Neural cell (in vitro differentiated cells): Measurements from ENCODE around the gene SSBP2. TPM values are rescaled to one million over a fixed set of nuclear protein-coding genes. Genes with fewer than 3 reads are reported as not detected.

Experiments used
- H2AFZ ChIP-seq: fragments of 200-600, 300-800 bp; sonication (generic), shearing (Covaris generic); 2 replicates; pipeline ENCODE4 v1.6.0; 2014; ENCODE audit warnings: low read depth, mild to moderate bottlenecking, antibody characterized with exemption, low read length, moderate library complexity
- H3F3A ChIP-seq: fragments of 200-600 bp; shearing (Covaris generic); 2 replicates; pipeline ENCODE4 v1.6.1; 2016; ENCODE audit warnings: mild to moderate bottlenecking, moderate library complexity, mixed read lengths, antibody characterized with exemption, low read length; ENCODE audit not compliant: insufficient read depth, poor library complexity, severe bottlenecking
- H3K27ac ChIP-seq: fragments of 200-600, 300-800 bp; sonication (generic), shearing (Covaris generic); 2 replicates; pipeline ENCODE4 v1.5.1; 2014; ENCODE audit warnings: mild to moderate bottlenecking, low read length, moderate library complexity
- H3K27me3 ChIP-seq: fragments of 300-800, 200-600 bp; sonication (generic), shearing (Covaris generic); 2 replicates; pipeline ENCODE4 v1.6.0; 2014; ENCODE audit warnings: mild to moderate bottlenecking, low read depth, low read length, moderate library complexity; ENCODE audit not compliant: insufficient read depth
- H3K36me3 ChIP-seq: fragments of 300-800, 200-600 bp; sonication (generic), shearing (Covaris generic); 2 replicates; pipeline ENCODE4 v1.5.1; 2014; ENCODE audit warnings: mild to moderate bottlenecking, antibody characterized with exemption, low read length, moderate library complexity; ENCODE audit not compliant: insufficient read depth
- H3K4me2 ChIP-seq: fragments of 300-800, 200-600 bp; sonication (generic), shearing (Covaris generic); 2 replicates; pipeline ENCODE4 v1.6.0; 2014; ENCODE audit warnings: mild to moderate bottlenecking, low read length
- H3K4me3 ChIP-seq: fragments of 300-800, 200-600 bp; sonication (generic), shearing (Covaris generic); 2 replicates; pipeline ENCODE4 v1.5.1; 2014; ENCODE audit warnings: mild to moderate bottlenecking, low read length, moderate library complexity
- H3K79me2 ChIP-seq: fragments of 200-600 bp; shearing (Covaris generic); replicated peaks from 2 replicates; pipeline ENCODE4 v1.6.0; 2014; ENCODE audit warnings: mild to moderate bottlenecking, low read length, moderate library complexity; ENCODE audit not compliant: insufficient read depth
- H3K9ac ChIP-seq: fragments of 300-800, 200-600 bp; sonication (generic), shearing (Covaris generic); 2 replicates; pipeline ENCODE4 v1.6.1; 2016; ENCODE audit warnings: mild to moderate bottlenecking, low read length, mixed read lengths
- H3K9me2 ChIP-seq: fragments of 200-600 bp; shearing (Covaris generic); 2 replicates; pipeline ENCODE4 v1.6.1; 2016; ENCODE audit warnings: mild to moderate bottlenecking, low read length, mixed read lengths; ENCODE audit not compliant: insufficient read depth
- H3K9me3 ChIP-seq: fragments of 200-600, 300-800 bp; sonication (generic), shearing (Covaris generic); 2 replicates; pipeline ENCODE4 v1.6.1; 2016; ENCODE audit warnings: mild to moderate bottlenecking, mixed run types, low read length, moderate library complexity, mixed read lengths
- H4K20me1 ChIP-seq: fragments of 200-600 bp; shearing (Covaris generic); 2 replicates; pipeline ENCODE4 v1.6.1; 2016; ENCODE audit warnings: mild to moderate bottlenecking, mixed run types; ENCODE audit not compliant: insufficient read depth
- CTCF ChIP-seq: fragments of 450-650 bp; IDR thresholded peaks from 2 replicates; pipeline ENCODE4 v1.5.1; 2014; ENCODE audit warnings: antibody characterized with exemption, mild to moderate bottlenecking, moderate library complexity; ENCODE audit not compliant: poor library complexity, severe bottlenecking
- EP300 ChIP-seq: fragments of 450-650 bp; conservative IDR thresholded peaks from 2 replicates; pipeline ENCODE4 v1.6.1; 2014; ENCODE audit warnings: antibody characterized with exemption, mild to moderate bottlenecking, moderate library complexity; ENCODE audit not compliant: poor library complexity, severe bottlenecking
- EZH2 ChIP-seq: fragments of 200-600, 300-800 bp; shearing (Covaris generic), sonication (generic); IDR thresholded peaks from 2 replicates; pipeline ENCODE4 v1.6.1; 2014; ENCODE audit warnings: antibody characterized with exemption, low read length, borderline replicate concordance, mild to moderate bottlenecking; ENCODE audit not compliant: insufficient read depth, poor library complexity, severe bottlenecking
- MXI1 ChIP-seq: fragments of 450-650 bp; conservative IDR thresholded peaks from 2 replicates; pipeline ENCODE4 v1.6.1; 2014; ENCODE audit warnings: antibody characterized with exemption, mild to moderate bottlenecking; ENCODE audit not compliant: poor library complexity, severe bottlenecking
- POLR2AphosphoS5 ChIP-seq: IDR thresholded peaks from 2 replicates; pipeline ENCODE4 v1.6.1; 2012
- RAD21 ChIP-seq: fragments of 450-650 bp; conservative IDR thresholded peaks from 2 replicates; pipeline ENCODE4 v1.6.1; 2014; ENCODE audit warnings: antibody characterized with exemption, mild to moderate bottlenecking, moderate library complexity
- SMC3 ChIP-seq: fragments of 450-650 bp; conservative IDR thresholded peaks from 2 replicates; pipeline ENCODE4 v1.6.1; 2014; ENCODE audit warnings: antibody characterized with exemption, mild to moderate bottlenecking, moderate library complexity; ENCODE audit not compliant: poor library complexity
- TAF1 ChIP-seq: IDR thresholded peaks from 2 replicates; pipeline ENCODE4 v1.6.1; 2012; ENCODE audit warnings: low read depth
- polyA plus RNA-seq: library from polyadenylated mRNA; depleted of rRNA; stranded (reverse); fragments of >200 nt; gene quantifications from 2 replicates; pipeline ENCODE4 v1.2.3, GENCODE V29; 2014
- TF ChIP-seq, protein P1 (sequence below): IDR thresholded peaks from 2 replicates; pipeline ENCODE4 v1.6.1; 2012; ENCODE audit warnings: borderline replicate concordance

The SSBP2 gene
- polyA plus RNA-seq, 1 donor from 2014 or later: 128 TPM

DNA sequence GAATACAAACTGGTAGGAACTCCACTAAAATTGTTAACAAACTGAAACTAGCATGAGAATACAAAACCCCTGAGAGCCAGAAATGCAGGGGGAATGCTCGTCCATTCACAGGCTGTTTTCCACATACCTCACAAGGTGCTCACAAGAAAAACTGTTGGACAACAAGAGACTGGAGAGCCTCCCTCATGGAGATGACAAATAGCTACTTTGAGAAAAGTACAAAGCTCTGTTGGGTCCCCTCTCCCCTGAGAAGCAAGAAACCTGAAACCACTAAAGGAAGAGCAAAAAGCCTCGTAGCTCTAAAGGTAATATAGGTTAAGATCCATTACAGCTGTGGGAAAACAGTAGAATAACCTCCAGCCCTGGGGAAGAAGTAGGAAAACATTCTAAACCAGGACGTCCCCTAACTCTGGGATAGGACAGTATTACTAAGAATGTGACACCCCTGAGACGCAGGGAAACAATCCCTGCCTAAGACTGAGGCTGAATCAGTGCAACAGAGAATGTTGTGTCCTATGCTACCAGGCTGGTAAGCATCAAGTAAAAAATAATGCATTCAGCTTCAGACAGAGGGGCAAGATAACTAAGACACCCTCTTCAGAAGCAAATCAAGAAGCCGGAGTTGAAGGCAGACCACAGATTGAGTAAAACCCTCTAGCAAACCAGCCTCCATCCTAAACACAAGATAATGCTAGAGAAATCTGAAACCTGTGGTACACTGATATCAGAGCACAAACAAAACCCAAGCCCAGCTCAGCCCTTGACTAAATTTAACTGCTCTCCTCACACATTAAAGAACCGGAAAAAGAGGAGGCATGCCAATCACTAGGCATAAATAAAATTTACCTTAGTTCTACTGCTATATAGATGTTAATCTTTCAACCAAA, 160.2 kb downstream of the SSBP2 start:
- H4K20me1 ChIP-seq: no peaks in the 10 kb centered on the region
- no peaks in the 10 kb centered on the region for H3K9me3 ChIP-seq
- H2AFZ ChIP-seq: no peak overlapping the region
- H3K9ac ChIP-seq: no peak overlapping the region
- no peak overlapping the region for H3K27ac ChIP-seq
- H3K9me2 ChIP-seq: no peaks in the 10 kb centered on the region
- no peaks in the 10 kb centered on the region for H3K27me3 ChIP-seq
- TF ChIP-seq SMC3 (no peak), CTCF (no peak), EP300 (no peak), RAD21 (no peak), TAF1 (no peak), POLR2AphosphoS5 (no peak), MXI1 (no peak), EZH2 (no peak)
- TF ChIP-seq, protein P1, sequence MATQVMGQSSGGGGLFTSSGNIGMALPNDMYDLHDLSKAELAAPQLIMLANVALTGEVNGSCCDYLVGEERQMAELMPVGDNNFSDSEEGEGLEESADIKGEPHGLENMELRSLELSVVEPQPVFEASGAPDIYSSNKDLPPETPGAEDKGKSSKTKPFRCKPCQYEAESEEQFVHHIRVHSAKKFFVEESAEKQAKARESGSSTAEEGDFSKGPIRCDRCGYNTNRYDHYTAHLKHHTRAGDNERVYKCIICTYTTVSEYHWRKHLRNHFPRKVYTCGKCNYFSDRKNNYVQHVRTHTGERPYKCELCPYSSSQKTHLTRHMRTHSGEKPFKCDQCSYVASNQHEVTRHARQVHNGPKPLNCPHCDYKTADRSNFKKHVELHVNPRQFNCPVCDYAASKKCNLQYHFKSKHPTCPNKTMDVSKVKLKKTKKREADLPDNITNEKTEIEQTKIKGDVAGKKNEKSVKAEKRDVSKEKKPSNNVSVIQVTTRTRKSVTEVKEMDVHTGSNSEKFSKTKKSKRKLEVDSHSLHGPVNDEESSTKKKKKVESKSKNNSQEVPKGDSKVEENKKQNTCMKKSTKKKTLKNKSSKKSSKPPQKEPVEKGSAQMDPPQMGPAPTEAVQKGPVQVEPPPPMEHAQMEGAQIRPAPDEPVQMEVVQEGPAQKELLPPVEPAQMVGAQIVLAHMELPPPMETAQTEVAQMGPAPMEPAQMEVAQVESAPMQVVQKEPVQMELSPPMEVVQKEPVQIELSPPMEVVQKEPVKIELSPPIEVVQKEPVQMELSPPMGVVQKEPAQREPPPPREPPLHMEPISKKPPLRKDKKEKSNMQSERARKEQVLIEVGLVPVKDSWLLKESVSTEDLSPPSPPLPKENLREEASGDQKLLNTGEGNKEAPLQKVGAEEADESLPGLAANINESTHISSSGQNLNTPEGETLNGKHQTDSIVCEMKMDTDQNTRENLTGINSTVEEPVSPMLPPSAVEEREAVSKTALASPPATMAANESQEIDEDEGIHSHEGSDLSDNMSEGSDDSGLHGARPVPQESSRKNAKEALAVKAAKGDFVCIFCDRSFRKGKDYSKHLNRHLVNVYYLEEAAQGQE: no peak
- H3K36me3 ChIP-seq: no peaks in the 10 kb centered on the region
- H3F3A ChIP-seq: peaks cover 5% of the 10 kb centered on the region
- H3K79me2 ChIP-seq: no peaks in the 10 kb centered on the region
- no peak overlapping the region for H3K4me3 ChIP-seq
- no peak overlapping the region for H3K4me2 ChIP-seq

DNA sequence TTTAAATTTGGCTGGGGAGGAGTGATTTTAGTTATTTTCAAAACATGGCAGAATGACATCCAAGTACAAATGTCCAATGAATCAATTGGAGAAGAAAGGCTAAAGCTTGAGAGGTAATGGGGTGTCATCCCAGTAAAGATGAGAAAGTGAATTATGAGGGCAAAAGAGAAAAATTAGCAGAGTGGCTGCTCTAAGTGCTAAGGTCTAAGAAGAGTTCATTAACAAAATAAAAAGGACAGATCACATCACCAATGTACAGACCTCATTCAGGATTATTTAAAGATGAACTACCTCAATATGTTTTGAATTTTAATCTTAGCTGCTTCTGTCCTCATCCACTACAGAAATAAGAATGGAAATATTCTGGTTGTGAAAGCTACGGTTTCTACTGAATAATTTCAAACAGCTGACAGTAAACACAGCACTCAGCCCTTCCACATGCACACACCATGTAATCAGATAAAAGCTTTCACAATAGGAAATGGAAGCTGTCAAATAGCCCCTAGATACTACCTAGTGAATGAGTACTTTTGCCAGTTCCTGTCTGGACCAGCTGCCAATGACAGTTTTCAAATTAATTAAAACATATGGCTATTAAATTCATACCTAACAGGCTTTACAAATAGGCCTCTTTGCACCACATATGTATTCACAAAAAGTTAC, 171.5 kb downstream of the SSBP2 start:
- no peak overlapping the region for H3K9ac ChIP-seq
- no peak overlapping the region for H3K4me3 ChIP-seq
- H4K20me1 ChIP-seq: no peaks in the 10 kb centered on the region
- H2AFZ ChIP-seq: no peak overlapping the region
- peaks cover 11% of the 10 kb centered on the region for H3K79me2 ChIP-seq
- no peaks in the 10 kb centered on the region for H3K9me2 ChIP-seq
- H3K36me3 ChIP-seq: no peaks in the 10 kb centered on the region
- H3K9me3 ChIP-seq: no peaks in the 10 kb centered on the region
- no peaks in the 10 kb centered on the region for H3F3A ChIP-seq
- peak overlapping the region; percentile 7 for H3K27ac ChIP-seq
- TF ChIP-seq EP300 (no peak), POLR2AphosphoS5 (peak; percentile 75)
- H3K27me3 ChIP-seq: no peaks in the 10 kb centered on the region
- H3K4me2 ChIP-seq: no peak overlapping the region
